Measurements from ENCODE around the gene ENO2. TPM values are rescaled to one million over a fixed set of nuclear protein-coding genes. Genes with fewer than 3 reads are reported as not detected.
A peak's percentile ranks its signal among the peaks of the same experiment; 100 is the strongest.
"Not testable (repeated sequence)": the region's sequence is repeated elsewhere in the genome, so short reads cannot be mapped to it uniquely, and the experiment has no call there.

The ENO2 gene
- total RNA-seq, 1 experiment from 2014 or later, result 33.5 TPM

DNA sequence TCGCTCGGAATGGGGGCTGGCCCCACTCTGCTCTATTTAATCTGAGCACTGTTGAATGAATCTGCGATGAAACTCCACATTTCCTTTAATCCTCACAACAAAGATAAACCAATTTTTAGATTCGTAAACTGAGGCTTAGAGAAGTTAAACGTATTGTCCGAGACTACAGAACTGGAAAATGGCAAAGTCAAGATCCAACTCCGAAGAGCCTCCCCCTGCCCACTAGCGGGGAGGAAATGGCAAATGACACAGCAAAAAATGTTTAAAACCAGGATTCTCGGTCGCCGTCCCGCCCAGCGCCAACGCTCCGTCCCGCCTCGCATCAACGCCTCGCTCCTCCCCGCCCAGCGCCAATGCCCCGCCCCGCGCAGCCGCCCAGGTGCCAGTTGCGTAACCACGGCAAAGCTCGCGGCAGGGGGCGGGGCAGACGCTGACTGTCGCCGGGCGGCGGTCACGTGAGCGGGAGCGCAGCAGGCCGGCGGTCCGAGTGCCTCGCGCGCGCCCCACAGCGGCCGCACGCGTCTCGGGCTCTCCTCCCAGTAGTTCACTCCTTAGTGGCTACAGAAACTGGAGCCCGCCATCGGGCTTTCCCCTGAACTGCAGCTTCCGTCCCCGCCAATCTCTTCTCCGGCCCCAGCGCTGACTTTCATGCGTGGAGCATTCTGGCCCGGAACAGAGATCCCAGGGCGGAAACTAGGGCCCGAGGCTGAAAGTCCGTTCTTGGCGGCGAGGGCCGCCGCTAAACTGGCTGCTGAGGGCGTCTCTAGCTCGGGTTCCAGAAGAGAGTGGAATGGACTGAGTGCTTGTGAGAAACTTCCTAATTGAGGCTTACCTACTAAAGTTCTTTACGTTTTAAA, 23.4 kb upstream of the ENO2 start:
- peak; percentile 98 for ATAC-seq
- peak overlapping the region; percentile 49 to 76 for H3K4me3 ChIP-seq (ENCODE audit: low read depth in 2 of 2, low read length in 2 of 2)
- ChIA-PET CTCF (interaction anchor here (0.5 to 1.0 kb wide), 3 partner anchors 18 to 53 kb away, joined by 4 to 6 read pairs (median 4); partner anchors contain the start of genes C12orf57 and SPSB2), POLR2A (interaction anchor here (0.6 to 1.0 kb wide), 2 partner anchors 19 to 172 kb away, joined by 3 read pairs; no protein-coding TSS in a partner anchor)
- TF ChIP-seq, protein P1, sequence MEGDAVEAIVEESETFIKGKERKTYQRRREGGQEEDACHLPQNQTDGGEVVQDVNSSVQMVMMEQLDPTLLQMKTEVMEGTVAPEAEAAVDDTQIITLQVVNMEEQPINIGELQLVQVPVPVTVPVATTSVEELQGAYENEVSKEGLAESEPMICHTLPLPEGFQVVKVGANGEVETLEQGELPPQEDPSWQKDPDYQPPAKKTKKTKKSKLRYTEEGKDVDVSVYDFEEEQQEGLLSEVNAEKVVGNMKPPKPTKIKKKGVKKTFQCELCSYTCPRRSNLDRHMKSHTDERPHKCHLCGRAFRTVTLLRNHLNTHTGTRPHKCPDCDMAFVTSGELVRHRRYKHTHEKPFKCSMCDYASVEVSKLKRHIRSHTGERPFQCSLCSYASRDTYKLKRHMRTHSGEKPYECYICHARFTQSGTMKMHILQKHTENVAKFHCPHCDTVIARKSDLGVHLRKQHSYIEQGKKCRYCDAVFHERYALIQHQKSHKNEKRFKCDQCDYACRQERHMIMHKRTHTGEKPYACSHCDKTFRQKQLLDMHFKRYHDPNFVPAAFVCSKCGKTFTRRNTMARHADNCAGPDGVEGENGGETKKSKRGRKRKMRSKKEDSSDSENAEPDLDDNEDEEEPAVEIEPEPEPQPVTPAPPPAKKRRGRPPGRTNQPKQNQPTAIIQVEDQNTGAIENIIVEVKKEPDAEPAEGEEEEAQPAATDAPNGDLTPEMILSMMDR (IDR thresholded peaks at IDR 0.05), result peak; percentile 93
- peak; percentile 69; the same call in 1 of the 2 replicates for TF ChIP-seq SIN3A (IDR thresholded peaks at IDR 0.05; ENCODE audit: borderline replicate concordance, insufficient read depth, low read depth, low read length)
- TF ChIP-seq TCF7L2 (IDR thresholded peaks at IDR 0.05; ENCODE audit: low read depth, low read length), result peak; percentile 37; the same call in 1 of the 2 replicates
- TF ChIP-seq, protein P2, sequence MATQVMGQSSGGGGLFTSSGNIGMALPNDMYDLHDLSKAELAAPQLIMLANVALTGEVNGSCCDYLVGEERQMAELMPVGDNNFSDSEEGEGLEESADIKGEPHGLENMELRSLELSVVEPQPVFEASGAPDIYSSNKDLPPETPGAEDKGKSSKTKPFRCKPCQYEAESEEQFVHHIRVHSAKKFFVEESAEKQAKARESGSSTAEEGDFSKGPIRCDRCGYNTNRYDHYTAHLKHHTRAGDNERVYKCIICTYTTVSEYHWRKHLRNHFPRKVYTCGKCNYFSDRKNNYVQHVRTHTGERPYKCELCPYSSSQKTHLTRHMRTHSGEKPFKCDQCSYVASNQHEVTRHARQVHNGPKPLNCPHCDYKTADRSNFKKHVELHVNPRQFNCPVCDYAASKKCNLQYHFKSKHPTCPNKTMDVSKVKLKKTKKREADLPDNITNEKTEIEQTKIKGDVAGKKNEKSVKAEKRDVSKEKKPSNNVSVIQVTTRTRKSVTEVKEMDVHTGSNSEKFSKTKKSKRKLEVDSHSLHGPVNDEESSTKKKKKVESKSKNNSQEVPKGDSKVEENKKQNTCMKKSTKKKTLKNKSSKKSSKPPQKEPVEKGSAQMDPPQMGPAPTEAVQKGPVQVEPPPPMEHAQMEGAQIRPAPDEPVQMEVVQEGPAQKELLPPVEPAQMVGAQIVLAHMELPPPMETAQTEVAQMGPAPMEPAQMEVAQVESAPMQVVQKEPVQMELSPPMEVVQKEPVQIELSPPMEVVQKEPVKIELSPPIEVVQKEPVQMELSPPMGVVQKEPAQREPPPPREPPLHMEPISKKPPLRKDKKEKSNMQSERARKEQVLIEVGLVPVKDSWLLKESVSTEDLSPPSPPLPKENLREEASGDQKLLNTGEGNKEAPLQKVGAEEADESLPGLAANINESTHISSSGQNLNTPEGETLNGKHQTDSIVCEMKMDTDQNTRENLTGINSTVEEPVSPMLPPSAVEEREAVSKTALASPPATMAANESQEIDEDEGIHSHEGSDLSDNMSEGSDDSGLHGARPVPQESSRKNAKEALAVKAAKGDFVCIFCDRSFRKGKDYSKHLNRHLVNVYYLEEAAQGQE (IDR thresholded peaks at IDR 0.05; ENCODE audit: insufficient read depth in 1 of 2, low read depth in 2 of 2, low read length in 1 of 2), result no peak
- TF ChIP-seq POLR2AphosphoS5 (IDR thresholded peaks at IDR 0.05; ENCODE audit: low read depth, low read length), result peak; percentile 84
- in situ Hi-C loops (cut with HindIII; ENCODE audit: low pct_unique_long_range_greater_than_20kb, low sequenced_read_pairs) (no loop called here), intact Hi-C loops (cut with micrococcal nuclease; ENCODE audit: unreplicated experiment) (no loop called here)
- 0 out of 2 replicates have a peak, but pooled peaks cover 4% of the 10 kb centered on the region for H3K4me1 ChIP-seq (ENCODE audit: control insufficient read depth, insufficient read depth, low read length)
- no TSS peak for BruUV-seq (replicated peaks)
- H3K27me3 ChIP-seq (ENCODE audit: control insufficient read depth, insufficient read depth, low read length), result no peaks in the 10 kb centered on the region
- no peaks in the 10 kb centered on the region for H3K36me3 ChIP-seq (ENCODE audit: control insufficient read depth, insufficient read depth, low read length)
- H3K27ac ChIP-seq (ENCODE audit: low read length), result peak overlapping the region; percentile 95
- H3K9me3 ChIP-seq (ENCODE audit: control insufficient read depth, insufficient read depth, low read depth, low read length), result no peaks in the 10 kb centered on the region
- no peak for DNase-seq (ENCODE audit: low read depth, low spot score)

DNA sequence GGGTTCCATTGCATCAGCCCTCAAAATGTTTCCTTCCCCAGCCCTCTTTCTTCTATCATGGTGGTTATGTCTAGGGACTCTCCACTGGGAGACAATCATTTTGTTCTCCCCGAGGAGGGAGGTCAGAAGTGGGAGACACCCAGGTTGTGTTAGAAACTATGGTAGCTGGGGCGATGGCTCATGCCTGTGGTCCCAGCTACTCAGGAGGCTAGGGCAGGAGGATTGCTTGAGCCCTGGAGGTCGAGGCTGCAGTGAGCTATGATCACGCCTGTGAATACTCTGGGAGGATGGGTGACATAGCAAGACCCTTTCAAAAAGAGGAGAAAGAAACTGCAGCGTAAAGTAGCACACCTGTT, 22.8 kb upstream of the ENO2 start:
- H3K27ac ChIP-seq (ENCODE audit: low read length), result peak overlapping the region; percentile 84
- peak overlapping the region; percentile 49 to 76 for H3K4me3 ChIP-seq (ENCODE audit: low read depth in 2 of 2, low read length in 2 of 2)
- no peaks in the 10 kb centered on the region for H3K27me3 ChIP-seq (ENCODE audit: control insufficient read depth, insufficient read depth, low read length)
- ChIA-PET POLR2A (interaction anchor here (0.6 to 1.0 kb wide), 2 partner anchors 19 to 173 kb away, joined by 3 read pairs; no protein-coding TSS in a partner anchor), CTCF (interaction anchor here (0.8 to 1.0 kb wide), 2 partner anchors 18 to 22 kb away, joined by 4 read pairs; partner anchors contain the start of gene SPSB2)
- no peaks in the 10 kb centered on the region for H3K9me3 ChIP-seq (ENCODE audit: control insufficient read depth, insufficient read depth, low read depth, low read length)
- in situ Hi-C loops (cut with HindIII; ENCODE audit: low pct_unique_long_range_greater_than_20kb, low sequenced_read_pairs), result no loop called here
- 0 out of 2 replicates have a peak, but pooled peaks cover 4% of the 10 kb centered on the region for H3K4me1 ChIP-seq (ENCODE audit: control insufficient read depth, insufficient read depth, low read length)
- intact Hi-C loops (cut with micrococcal nuclease; ENCODE audit: unreplicated experiment), result no loop called here
- TSS peak; percentile 64 for BruUV-seq (replicated peaks)
- ATAC-seq (peak; percentile 10; the same call in 1 of the 2 replicates), DNase-seq (ENCODE audit: low read depth, low spot score) (no peak)
- H3K36me3 ChIP-seq (ENCODE audit: control insufficient read depth, insufficient read depth, low read length), result no peaks in the 10 kb centered on the region
- TF ChIP-seq POLR2AphosphoS5 (IDR thresholded peaks at IDR 0.05; ENCODE audit: low read depth, low read length), result no peak
- TF ChIP-seq, protein P2 (IDR thresholded peaks at IDR 0.05; ENCODE audit: insufficient read depth in 1 of 2, low read depth in 2 of 2, low read length in 1 of 2), result no peak
- no peak for TF ChIP-seq SIN3A (IDR thresholded peaks at IDR 0.05; ENCODE audit: borderline replicate concordance, insufficient read depth, low read depth, low read length)
- TF ChIP-seq, protein P1 (IDR thresholded peaks at IDR 0.05), result no peak
- TF ChIP-seq TCF7L2 (IDR thresholded peaks at IDR 0.05; ENCODE audit: low read depth, low read length), result no peak

DNA sequence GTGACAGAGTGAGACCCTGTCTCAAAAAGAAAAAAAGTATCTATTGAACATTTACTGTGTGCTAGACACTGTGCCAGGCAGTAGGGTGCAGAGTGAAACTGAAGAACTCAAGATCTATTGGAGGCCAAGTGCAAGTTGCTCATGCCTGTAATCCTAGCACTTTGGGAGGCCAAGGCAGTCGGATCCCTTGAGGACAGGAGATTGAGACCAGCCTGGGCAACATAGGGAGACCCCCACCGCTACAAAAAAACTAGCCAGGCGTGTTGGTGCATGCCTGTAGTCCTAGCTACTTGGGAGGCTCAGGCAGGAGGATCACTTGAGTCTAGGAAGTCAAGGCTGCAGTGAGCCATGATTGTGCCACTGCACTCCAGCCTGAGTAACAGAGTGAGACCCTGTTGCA, 21.7 kb upstream of the ENO2 start:
- DNase-seq (ENCODE audit: low read depth, low spot score); BruUV-seq (replicated peaks); POLR2A ChIA-PET: not testable (repeated sequence)

More for the DNA sequence above, 21.7 kb upstream of the ENO2 start:
- H3K27ac ChIP-seq (ENCODE audit: low read length); H3K27me3 ChIP-seq (ENCODE audit: control insufficient read depth, insufficient read depth, low read length); ATAC-seq; H3K4me3 ChIP-seq (ENCODE audit: low read depth in 2 of 2, low read length in 2 of 2); H3K4me1 ChIP-seq (ENCODE audit: control insufficient read depth, insufficient read depth, low read length); in situ Hi-C loops (cut with HindIII; ENCODE audit: low pct_unique_long_range_greater_than_20kb, low sequenced_read_pairs); H3K36me3 ChIP-seq (ENCODE audit: control insufficient read depth, insufficient read depth, low read length); H3K9me3 ChIP-seq (ENCODE audit: control insufficient read depth, insufficient read depth, low read depth, low read length); intact Hi-C loops (cut with micrococcal nuclease; ENCODE audit: unreplicated experiment): not testable (repeated sequence)
- CTCF ChIA-PET, result interaction anchor here (0.7 kb wide), 1 partner anchor 22 kb away, joined by 4 read pairs; no protein-coding TSS in a partner anchor
